Measurements from ENCODE around the gene PIM1. TPM values are rescaled to one million over a fixed set of nuclear protein-coding genes. Genes with fewer than 3 reads are reported as not detected.

Gene PIM1
- total and polyA plus RNA-seq, 9 of the 15 experiments (the other 6 are each of a cell fraction or from before 2014, with no cell fraction given): 19.0 to 789 (median 212) TPM

- 0 out of 2 replicates have a peak, but pooled peaks have one; percentile 68 for TF ChIP-seq ZBTB43 (CRISPR knock-in tag; IDR thresholded peaks at IDR 0.05)
- TF ChIP-seq NR2F6 (CRISPR knock-in tag; IDR thresholded peaks at IDR 0.05): no peak
- TF ChIP-seq ZNF785 (CRISPR knock-in tag; IDR thresholded peaks at IDR 0.05): no peak
- TF ChIP-seq E2F6 (IDR thresholded peaks at IDR 0.05; ENCODE audit: borderline replicate concordance in 1 of 2, extremely low read depth in 1 of 2, insufficient read depth in 1 of 2, insufficient read length in 1 of 2, low read depth in 1 of 2, low read length in 1 of 2, poor library complexity in 1 of 2, severe bottlenecking in 1 of 2): peak in 1 of 2 experiments; percentile 79
- TF ChIP-seq MCM2 (IDR thresholded peaks at IDR 0.05; ENCODE audit: low read depth): no peak
- TF ChIP-seq E2F8 (IDR thresholded peaks at IDR 0.05; ENCODE audit: low read depth, partially characterized antibody): no peak
- TF ChIP-seq ZEB2 (IDR thresholded peaks at IDR 0.05): peak; percentile 68
- no peak; the same call in 1 of the 2 replicates for TF ChIP-seq TOE1 (IDR thresholded peaks at IDR 0.05; ENCODE audit: borderline replicate concordance)
- 0 out of 2 replicates have a peak, but pooled peaks have one; percentile 73 for TF ChIP-seq TOE1 (CRISPR knock-in tag; IDR thresholded peaks at IDR 0.05; ENCODE audit: borderline replicate concordance, low read depth)
- TF ChIP-seq BCLAF1 (IDR thresholded peaks at IDR 0.05; ENCODE audit: borderline replicate concordance in 1 of 2, control insufficient read depth in 1 of 2, low read depth in 2 of 2, low read length in 1 of 2): 0 out of 4 replicates have a peak, but pooled peaks of 1 of the 2 experiments have one; percentile 19
- TF ChIP-seq CAMTA2 (CRISPR knock-in tag; conservative IDR thresholded peaks at IDR 0.05): peak; percentile 70; the same call in 1 of the 2 replicates
Measured at GRCh38 chr6:37170273-37171200, 585 bp downstream of the PIM1 start (continued).
